ENCODE measurements around the gene ESRRA. TPM values are rescaled to one million over a fixed set of nuclear protein-coding genes. Genes with fewer than 3 reads are reported as not detected.

Gene ESRRA
- total and polyA plus RNA-seq, 2 of the 13 experiments (the other 11 are each of a cell fraction or from before 2014, with no cell fraction given): 18.1 to 36.3 TPM

- 0 out of 2 replicates have a peak, but pooled peaks have one; percentile 47 for TF ChIP-seq ZNF558 (CRISPR knock-in tag; IDR thresholded peaks at IDR 0.05; ENCODE audit: borderline replicate concordance)
- no peak for TF ChIP-seq NR1H2 (CRISPR knock-in tag; IDR thresholded peaks at IDR 0.05; ENCODE audit: borderline replicate concordance, low read depth)
- TF ChIP-seq EED (CRISPR knock-in tag; IDR thresholded peaks at IDR 0.05): 0 out of 2 replicates have a peak, but pooled peaks have one; percentile 33
- peak; percentile 9; the same call in 1 of the 2 replicates for TF ChIP-seq AFF4 (CRISPR knock-in tag; IDR thresholded peaks at IDR 0.05)
- TF ChIP-seq, protein P1, sequence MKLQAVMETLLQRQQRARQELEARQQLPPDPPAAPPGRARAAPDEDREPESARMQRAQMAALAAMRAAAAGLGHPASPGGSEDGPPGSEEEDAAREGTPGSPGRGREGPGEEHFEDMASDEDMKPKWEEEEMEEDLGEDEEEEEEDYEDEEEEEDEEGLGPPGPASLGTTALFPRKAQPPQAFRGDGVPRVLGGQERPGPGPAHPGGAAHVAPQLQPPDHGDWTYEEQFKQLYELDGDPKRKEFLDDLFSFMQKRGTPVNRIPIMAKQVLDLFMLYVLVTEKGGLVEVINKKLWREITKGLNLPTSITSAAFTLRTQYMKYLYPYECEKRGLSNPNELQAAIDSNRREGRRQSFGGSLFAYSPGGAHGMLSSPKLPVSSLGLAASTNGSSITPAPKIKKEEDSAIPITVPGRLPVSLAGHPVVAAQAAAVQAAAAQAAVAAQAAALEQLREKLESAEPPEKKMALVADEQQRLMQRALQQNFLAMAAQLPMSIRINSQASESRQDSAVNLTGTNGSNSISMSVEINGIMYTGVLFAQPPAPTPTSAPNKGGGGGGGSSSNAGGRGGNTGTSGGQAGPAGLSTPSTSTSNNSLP (IDR thresholded peaks at IDR 0.05; ENCODE audit: low read depth, low read length): no peak
- TF ChIP-seq ZNF652 (CRISPR knock-in tag; IDR thresholded peaks at IDR 0.05; ENCODE audit: borderline replicate concordance, low read depth): no peak
- TF ChIP-seq ZNF703 (CRISPR knock-in tag; IDR thresholded peaks at IDR 0.05; ENCODE audit: borderline replicate concordance): no peak
- TF ChIP-seq KDM5A (IDR thresholded peaks at IDR 0.05; ENCODE audit: borderline replicate concordance, low read length): no peak; the same call in 1 of the 2 replicates
- no peak for TF ChIP-seq SIX4 (CRISPR knock-in tag; IDR thresholded peaks at IDR 0.05)
- peak; percentile 75; the same call in 1 of the 2 replicates for TF ChIP-seq BATF2 (CRISPR knock-in tag; IDR thresholded peaks at IDR 0.05)
- TF ChIP-seq, protein P2, sequence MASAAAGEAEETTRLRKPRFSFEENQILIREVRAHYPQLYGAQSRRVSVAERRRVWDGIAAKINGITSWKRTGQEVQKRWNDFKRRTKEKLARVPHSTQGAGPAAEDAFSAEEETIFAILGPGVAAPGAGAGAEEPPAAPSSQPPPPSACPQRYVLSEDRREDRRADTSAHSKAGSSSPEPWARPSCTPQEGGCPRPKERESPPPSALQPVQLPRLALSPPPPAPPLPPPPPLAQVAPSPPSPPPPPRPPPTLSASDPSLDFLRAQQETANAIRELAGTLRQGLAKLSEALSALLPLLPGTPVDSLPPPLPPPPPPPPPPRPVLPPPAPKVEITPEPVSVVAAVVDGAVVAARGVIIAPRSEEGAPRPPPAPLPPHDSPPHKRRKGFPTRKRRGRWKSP (CRISPR knock-in tag; IDR thresholded peaks at IDR 0.05): peak; percentile 51; the same call in 1 of the 2 replicates
- TF ChIP-seq ZNF737 (CRISPR knock-in tag; IDR thresholded peaks at IDR 0.05; ENCODE audit: borderline replicate concordance): no peak
- TF ChIP-seq REXO4 (CRISPR knock-in tag; IDR thresholded peaks at IDR 0.05; ENCODE audit: borderline replicate concordance): no peak
- TF ChIP-seq CHCHD3 (CRISPR knock-in tag; IDR thresholded peaks at IDR 0.05): no peak
- no peak for TF ChIP-seq ZKSCAN1 (IDR thresholded peaks at IDR 0.05; ENCODE audit: low read length)
- no peak; the same call in 1 of the 2 replicates for TF ChIP-seq ARNT2 (CRISPR knock-in tag; IDR thresholded peaks at IDR 0.05; ENCODE audit: low read depth)
- 0 out of 2 replicates have a peak, but pooled peaks have one; percentile 29 for TF ChIP-seq ZFP37 (CRISPR knock-in tag; IDR thresholded peaks at IDR 0.05; ENCODE audit: borderline replicate concordance)
- TF ChIP-seq GABPB1 (CRISPR knock-in tag; IDR thresholded peaks at IDR 0.05): peak; percentile 2; the same call in 1 of the 2 replicates
- TF ChIP-seq CBFB (CRISPR knock-in tag; IDR thresholded peaks at IDR 0.05): peak; percentile 10; the same call in 1 of the 2 replicates
Measured at GRCh38 chr11:64268893-64269539, 36.3 kb upstream of the ESRRA start (continued).
